ENCODE measurements around the gene NINL. TPM values are rescaled to one million over a fixed set of nuclear protein-coding genes. Genes with fewer than 3 reads are reported as not detected.

The NINL gene
- total RNA-seq, 3 donors from 2014 or later (not counting 1 experiment from before 2014, with no cell fraction given), result 3.1 to 6.9 (median 4.9) TPM

DNA sequence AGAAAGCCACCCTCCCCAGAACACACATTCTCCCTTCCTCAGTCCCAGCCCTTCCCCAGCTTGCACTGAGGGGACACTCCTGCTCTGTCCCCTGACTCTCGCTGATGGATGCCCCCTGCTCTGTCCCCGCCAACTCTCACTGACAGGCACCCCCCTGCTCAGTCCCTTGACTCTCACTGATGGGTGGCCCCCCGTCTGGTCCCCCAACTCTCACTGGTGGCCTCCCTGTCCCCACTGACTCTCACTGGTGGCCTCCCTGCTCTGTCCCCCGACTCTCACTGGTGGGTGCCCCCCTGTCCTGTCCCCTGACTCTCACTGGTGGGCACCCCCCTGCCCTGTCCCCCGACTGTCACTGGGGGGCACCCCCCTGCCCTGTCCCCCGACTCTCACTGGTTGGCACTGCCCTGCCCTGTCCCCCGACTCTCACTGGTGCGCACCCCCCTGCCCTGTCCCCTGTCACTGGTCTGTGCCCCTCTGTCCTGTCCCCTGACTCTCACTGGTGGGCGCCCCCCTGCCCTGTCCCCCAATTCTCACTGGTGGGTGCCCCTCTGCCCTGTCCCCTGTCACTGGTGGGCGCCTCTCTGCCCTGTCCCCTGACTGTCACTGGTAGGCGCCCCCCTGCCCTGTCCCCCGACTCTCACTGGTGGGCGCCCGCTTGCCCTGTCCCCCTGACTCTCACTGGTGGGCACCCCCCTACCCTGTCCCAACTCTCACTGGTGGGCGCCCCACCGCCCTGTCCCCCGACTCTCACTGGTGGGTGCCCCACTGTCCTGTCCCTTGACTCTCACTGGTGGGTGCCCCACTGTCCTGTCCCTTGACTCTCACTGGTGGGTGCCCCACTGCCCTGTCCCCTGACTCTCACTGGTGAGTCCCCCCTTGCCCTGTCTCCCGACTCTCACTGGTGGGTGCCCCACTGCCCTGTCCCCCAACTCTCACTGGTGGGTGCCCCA lies 116.9 kb downstream of the NINL start:
- 91% methylated on average over 18 of the region's 18 CpGs for WGBS (ENCODE audit: insufficient coverage)
- no peaks in the 10 kb centered on the region for H3K4me1 ChIP-seq (ENCODE audit: control insufficient read depth, insufficient read depth, low read length)

DNA sequence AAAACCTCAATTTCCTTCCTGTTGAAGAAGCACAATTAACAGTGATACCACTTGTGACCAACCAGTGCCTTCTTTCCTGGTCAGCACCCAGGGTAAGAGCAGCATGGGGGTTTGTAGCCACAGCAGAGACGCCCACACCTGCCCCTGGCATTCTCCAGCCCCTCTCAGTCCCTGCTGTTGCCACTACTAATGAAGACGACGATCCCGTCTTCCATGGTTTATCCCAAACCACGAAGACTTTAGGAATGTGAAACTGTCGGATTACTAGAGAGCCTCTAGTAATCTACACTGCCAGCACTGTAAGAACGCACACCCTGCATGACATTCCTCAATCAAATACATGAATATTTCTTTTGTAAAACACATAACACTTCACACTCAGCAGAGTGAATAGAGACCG lies 117.9 kb downstream of the NINL start:
- Histone ChIP-seq H3K36me3 (ENCODE audit: control insufficient read depth, insufficient read depth, low read length) (no peaks in the 10 kb centered on the region), H3K4me1 (ENCODE audit: control insufficient read depth, insufficient read depth, low read length) (no peaks in the 10 kb centered on the region), H3K27me3 (ENCODE audit: control insufficient read depth, insufficient read depth, low read length) (no peaks in the 10 kb centered on the region), H3K27ac (ENCODE audit: low read length) (no peak overlapping the region), H3K9me3 (ENCODE audit: control insufficient read depth, insufficient read depth, low read length) (no peaks in the 10 kb centered on the region), H3K4me3 (ENCODE audit: low read length) (no peak overlapping the region)
- intact Hi-C loops (cut with micrococcal nuclease), result no loop called here
- Mint-ChIP-seq H3K9me3 (no peaks in the 10 kb centered on the region), H3K4me1 (peaks cover 0 to 11% of the 10 kb centered on the region in 2 donors), H3K4me3 (no peak overlapping the region), H3K36me3 (no peaks in the 10 kb centered on the region), H3K27me3 (ENCODE audit: low read depth in 2 of 2) (no peaks in the 10 kb centered on the region), H3K27ac (peak overlapping the region in 1 of 2 donors; percentile 27)
- ATAC-seq, result no peak
- DNase-seq, result no peak
- TF ChIP-seq, protein P1, sequence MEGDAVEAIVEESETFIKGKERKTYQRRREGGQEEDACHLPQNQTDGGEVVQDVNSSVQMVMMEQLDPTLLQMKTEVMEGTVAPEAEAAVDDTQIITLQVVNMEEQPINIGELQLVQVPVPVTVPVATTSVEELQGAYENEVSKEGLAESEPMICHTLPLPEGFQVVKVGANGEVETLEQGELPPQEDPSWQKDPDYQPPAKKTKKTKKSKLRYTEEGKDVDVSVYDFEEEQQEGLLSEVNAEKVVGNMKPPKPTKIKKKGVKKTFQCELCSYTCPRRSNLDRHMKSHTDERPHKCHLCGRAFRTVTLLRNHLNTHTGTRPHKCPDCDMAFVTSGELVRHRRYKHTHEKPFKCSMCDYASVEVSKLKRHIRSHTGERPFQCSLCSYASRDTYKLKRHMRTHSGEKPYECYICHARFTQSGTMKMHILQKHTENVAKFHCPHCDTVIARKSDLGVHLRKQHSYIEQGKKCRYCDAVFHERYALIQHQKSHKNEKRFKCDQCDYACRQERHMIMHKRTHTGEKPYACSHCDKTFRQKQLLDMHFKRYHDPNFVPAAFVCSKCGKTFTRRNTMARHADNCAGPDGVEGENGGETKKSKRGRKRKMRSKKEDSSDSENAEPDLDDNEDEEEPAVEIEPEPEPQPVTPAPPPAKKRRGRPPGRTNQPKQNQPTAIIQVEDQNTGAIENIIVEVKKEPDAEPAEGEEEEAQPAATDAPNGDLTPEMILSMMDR (IDR thresholded peaks at IDR 0.05), result no peak
- WGBS (ENCODE audit: insufficient coverage), result 84% methylated on average over 8 of the region's 8 CpGs

More for the DNA sequence above, 116.9 kb downstream of the NINL start:
- intact Hi-C loops (cut with micrococcal nuclease), result no loop called here
- H3K4me3 ChIP-seq (ENCODE audit: low read length), result no peak overlapping the region
- Mint-ChIP-seq H3K4me3 (no peak overlapping the region), H3K27me3 (ENCODE audit: low read depth in 2 of 2) (no peaks in the 10 kb centered on the region), H3K36me3 (no peaks in the 10 kb centered on the region), H3K9me3 (no peaks in the 10 kb centered on the region), H3K27ac (no peak overlapping the region), H3K4me1 (peaks cover 0 to 11% of the 10 kb centered on the region in 2 donors)
- H3K36me3 ChIP-seq (ENCODE audit: control insufficient read depth, insufficient read depth, low read length), result no peaks in the 10 kb centered on the region
- DNase-seq (no peak), ATAC-seq (no peak)
- H3K27ac ChIP-seq (ENCODE audit: low read length), result no peak overlapping the region
- no peaks in the 10 kb centered on the region for H3K27me3 ChIP-seq (ENCODE audit: control insufficient read depth, insufficient read depth, low read length)
- no peaks in the 10 kb centered on the region for H3K9me3 ChIP-seq (ENCODE audit: control insufficient read depth, insufficient read depth, low read length)
- TF ChIP-seq, protein P1 (IDR thresholded peaks at IDR 0.05), result no peak

DNA sequence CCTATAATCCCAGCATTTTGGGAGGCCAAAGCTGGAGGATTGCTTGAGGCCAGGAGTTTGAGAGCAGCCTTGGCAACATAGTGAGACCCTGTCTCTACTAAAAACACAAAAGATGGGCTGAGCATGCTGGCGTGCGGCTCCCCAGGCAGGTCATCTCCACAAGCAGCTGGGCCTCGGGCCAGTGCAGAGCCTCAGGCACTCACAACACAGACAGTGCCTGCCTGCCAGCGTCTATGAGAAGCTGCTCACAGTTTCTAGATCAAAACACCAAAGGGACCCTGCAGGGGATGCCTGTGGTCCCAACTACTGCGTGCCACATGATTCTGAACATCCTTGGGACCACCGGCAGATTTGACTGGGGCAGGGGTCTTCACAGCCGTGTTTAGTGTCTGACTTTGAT lies 118.5 kb downstream of the NINL start:
- H3K4me3 Mint-ChIP-seq, result no peak overlapping the region
- no peaks in the 10 kb centered on the region for H3K27me3 Mint-ChIP-seq (ENCODE audit: low read depth in 2 of 2)
- ATAC-seq (no peak), DNase-seq (no peak)
- WGBS (ENCODE audit: insufficient coverage), result 93% methylated on average over 7 of the region's 7 CpGs
- no peak overlapping the region for H3K27ac ChIP-seq (ENCODE audit: low read length)
- H3K36me3 ChIP-seq (ENCODE audit: control insufficient read depth, insufficient read depth, low read length), result no peaks in the 10 kb centered on the region
- no peaks in the 10 kb centered on the region for H3K9me3 ChIP-seq (ENCODE audit: control insufficient read depth, insufficient read depth, low read length)
- intact Hi-C loops (cut with micrococcal nuclease), result no loop called here
- peaks cover 0 to 11% of the 10 kb centered on the region in 2 donors for H3K4me1 Mint-ChIP-seq
- TF ChIP-seq, protein P1 (IDR thresholded peaks at IDR 0.05), result no peak
- no peak overlapping the region for H3K27ac Mint-ChIP-seq
- no peaks in the 10 kb centered on the region for H3K9me3 Mint-ChIP-seq
- H3K36me3 Mint-ChIP-seq, result no peaks in the 10 kb centered on the region
- no peaks in the 10 kb centered on the region for H3K27me3 ChIP-seq (ENCODE audit: control insufficient read depth, insufficient read depth, low read length)
- H3K4me1 ChIP-seq (ENCODE audit: control insufficient read depth, insufficient read depth, low read length), result no peaks in the 10 kb centered on the region
- H3K4me3 ChIP-seq (ENCODE audit: low read length), result no peak overlapping the region
